HepG2 (cell line): Measurements from ENCODE around the gene ZBTB20. TPM values are rescaled to one million over a fixed set of nuclear protein-coding genes. Genes with fewer than 3 reads are reported as not detected.

Experiments used
- ATAC-seq: fragments of 200-7000 bp; cut with Tn5 transposase; 3 replicates; pipeline ENCODE4 v1.9.1; 2020; ENCODE audit warnings: mild to moderate bottlenecking, moderate library complexity
- BruUV-seq: library from RNA; stranded (reverse); fragments of 400-500 nt; replicated peaks from 2 replicates; lab custom pipeline; 2021; lab: Mats Ljungman, UMichigan
- CTCF ChIA-PET: fragments of 300-600 bp; formaldehyde crosslinking; extraction: SDS; loops from one replicate; lab custom pipeline; 2021; ENCODE audit warnings: low total read pairs, inconsistent platforms, low intra/inter-chr PET ratio; lab: Yijun Ruan, JAX
- POLR2A ChIA-PET: fragments of 350-600 bp; sonication (Branson Sonifier 250); formaldehyde crosslinking; loops from one replicate; lab custom pipeline; 2020; ENCODE audit warnings: antibody characterized with exemption, inconsistent platforms; lab: Yijun Ruan, JAX
- DNase-seq: peaks from one replicate; pipeline ENCODE4 v3.0.0-alpha.2; 2015; ENCODE audit warnings: low spot score
- FAIRE-seq: peaks from 3 replicates; lab custom pipeline; 2011; peaks lifted over from hg19 to GRCh38; lab: Jason Lieb, UNC
- H2AFZ ChIP-seq: one replicate; pipeline ENCODE4 v1.6.1; 2011; ENCODE audit warnings: low read length, inconsistent platforms
- H3K27ac ChIP-seq: fragments of 300-600 bp; 3 replicates; pipeline ENCODE4 v1.8.0; 2011; ENCODE audit warnings: mixed run types, mild to moderate bottlenecking, mixed read lengths, low read length, inconsistent platforms; ENCODE audit not compliant: insufficient read depth; ENCODE audit errors: extremely low read length
- H3K27me3 ChIP-seq, 2 experiments: fragments of 200-600 bp in 1 of 2; 2 replicates in 1 of 2; 3 replicates in 1 of 2; pipeline versions ENCODE4 v1.6.0 to v1.8.0; 2011; ENCODE audit warnings: low read length in 2 of 2, mild to moderate bottlenecking in 2 of 2, moderate library complexity in 2 of 2, inconsistent platforms in 1 of 2; ENCODE audit not compliant: insufficient read depth in 2 of 2, control insufficient read depth in 1 of 2
- H3K36me3 ChIP-seq, 2 experiments: fragments of 200-600 bp in 1 of 2; replicated peaks in 1 of 2; 2 replicates in 1 of 2; 3 replicates in 1 of 2; pipeline versions ENCODE4 v1.5.1 to v1.8.0; 2011; ENCODE audit warnings: low read length in 2 of 2, inconsistent platforms in 1 of 2; ENCODE audit not compliant: insufficient read depth in 2 of 2, control insufficient read depth in 1 of 2
- H3K4me1 ChIP-seq: 2 replicates; pipeline ENCODE4 v1.5.1; 2012; ENCODE audit warnings: low read length, inconsistent platforms; ENCODE audit not compliant: insufficient read depth
- H3K4me2 ChIP-seq: 2 replicates; pipeline ENCODE4 v1.6.0; 2011; ENCODE audit warnings: low read depth, low read length, inconsistent platforms
- H3K4me3 ChIP-seq, 3 experiments: fragments of 200-600 bp in 1 of 3; sonication (generic), shearing (Covaris generic) in 1 of 3; replicated peaks in 1 of 3; 2 replicates each; pipeline ENCODE4 v1.5.1; 2011 to 2016; ENCODE audit warnings: low read length in 3 of 3, inconsistent platforms in 2 of 3, low read depth in 2 of 3, mild to moderate bottlenecking in 2 of 3, control low read depth in 1 of 3, mixed read lengths in 1 of 3; ENCODE audit not compliant: insufficient read depth in 1 of 3
- H3K79me2 ChIP-seq: one replicate; pipeline ENCODE4 v1.6.1; 2011; ENCODE audit warnings: low read length, inconsistent platforms; ENCODE audit not compliant: insufficient read depth
- H3K9ac ChIP-seq: 2 replicates; pipeline ENCODE4 v1.6.0; 2011; ENCODE audit warnings: mild to moderate bottlenecking, low read depth, low read length, inconsistent platforms; ENCODE audit not compliant: insufficient read depth
- H3K9me3 ChIP-seq: 2 replicates; pipeline ENCODE4 v1.5.1; 2012; ENCODE audit warnings: mild to moderate bottlenecking, low read length
- H4K20me1 ChIP-seq: 2 replicates; pipeline ENCODE4 v1.6.0; 2011; ENCODE audit warnings: inconsistent platforms, mild to moderate bottlenecking, low read length, moderate library complexity; ENCODE audit not compliant: insufficient read depth
- PAWR ChIP-seq: sonication (generic); formaldehyde crosslinking; IDR thresholded peaks from 2 replicates; pipeline ENCODE4 v1.4.0; 2020; ENCODE audit warnings: missing genetic modification reagents, mild to moderate bottlenecking, borderline replicate concordance
- POLR2AphosphoS2 ChIP-seq: IDR thresholded peaks from 2 replicates; pipeline ENCODE4 v1.6.1; 2011; ENCODE audit warnings: low read depth, low read length, improper control_type of control experiment
- RFXAP ChIP-seq: sonication (generic); formaldehyde crosslinking; IDR thresholded peaks from 2 replicates; pipeline ENCODE4 v1.4.0; 2020; ENCODE audit warnings: missing genetic modification reagents, borderline replicate concordance
- SAFB2 ChIP-seq: sonication (generic); formaldehyde crosslinking; IDR thresholded peaks from 2 replicates; pipeline ENCODE4 v1.5.1; 2020; ENCODE audit warnings: missing genetic modification reagents, low read depth, mild to moderate bottlenecking, borderline replicate concordance
- ZBTB8A ChIP-seq: sonication (generic); formaldehyde crosslinking; IDR thresholded peaks from 2 replicates; pipeline ENCODE4 v1.4.0; 2020; ENCODE audit warnings: mild to moderate bottlenecking, low read depth, missing genetic modification reagents, borderline replicate concordance
- ZNF101 ChIP-seq: sonication (generic); formaldehyde crosslinking; IDR thresholded peaks from 2 replicates; pipeline ENCODE4 v1.4.0; 2020; ENCODE audit warnings: mild to moderate bottlenecking, low read depth, missing genetic modification reagents, borderline replicate concordance
- ZNF569 ChIP-seq: sonication (generic); formaldehyde crosslinking; IDR thresholded peaks from 2 replicates; pipeline ENCODE4 v1.5.0; 2020; ENCODE audit warnings: mild to moderate bottlenecking, missing genetic modification reagents, moderate library complexity, borderline replicate concordance
- WGBS: methylation state at CpG from one replicate; pipeline ENCODE4 v1.1.6; 2017; ENCODE audit warnings: low lambda C conversion rate; 5-methylcytosine and 5-hydroxymethylcytosine counted together
- in situ Hi-C: cut with HindIII; loops from 2 replicates; pipeline ENCODE4 v1.10.0; 2017; ENCODE audit warnings: low pct_unique_long_range_greater_than_20kb; ENCODE audit not compliant: extremely low pct_ligation_motif_present
- intact Hi-C: fragments of 100-400 bp; cut with micrococcal nuclease; formaldehyde crosslinking; loops from one replicate; pipeline ENCODE4 v1.10.0; 2022; ENCODE audit not compliant: unreplicated experiment
- polyA plus RNA-seq, 8 experiments: library from polyadenylated mRNA; depleted of rRNA in 3 of 8; stranded (reverse) in 7 of 8; unstranded in 1 of 8; fragments of >200 nt; fragmentation: Illumina TruSeq in 4 of 8; extraction: Trizol in 4 of 8; gene quantifications; 2 replicates each; pipeline versions ENCODE4 v1.2.1 to v1.2.3, GENCODE V29; 2011 to 2016; ENCODE audit warnings: low read depth in 4 of 8, missing spikeins in 1 of 8, mixed read lengths in 1 of 8; ENCODE audit not compliant: insufficient read depth in 1 of 8
- total RNA-seq, 5 experiments: library from RNA; depleted of rRNA; stranded (reverse); fragments of >200 nt; fragmentation: Illumina TruSeq; extraction: Trizol; gene quantifications; 2 replicates each; pipeline ENCODE4 v1.2.3, GENCODE V29; 2016; ENCODE audit warnings: low read depth in 1 of 5
- TF ChIP-seq, protein P1 (sequence below): sonication (generic); formaldehyde crosslinking; IDR thresholded peaks from 2 replicates; pipeline ENCODE4 v1.5.0; 2020; ENCODE audit warnings: mild to moderate bottlenecking, missing genetic modification reagents, borderline replicate concordance
- TF ChIP-seq, protein P2 (sequence below): IDR thresholded peaks from 2 replicates; pipeline ENCODE4 v1.6.1; 2016; ENCODE audit warnings: low read depth

Gene ZBTB20
- total and polyA plus RNA-seq, 2 of the 13 experiments (the other 11 are each of a cell fraction or from before 2014, with no cell fraction given) = 1.9 to 8.8 TPM

- TF ChIP-seq ZNF569 (CRISPR knock-in tag) (no peak), ZNF101 (CRISPR knock-in tag) (no peak)
- TF ChIP-seq, all 625 proteins: peak for 0
Measured at GRCh38 chr3:114985776-114986175, 161.3 kb downstream of the ZBTB20 start (continued).

DNA sequence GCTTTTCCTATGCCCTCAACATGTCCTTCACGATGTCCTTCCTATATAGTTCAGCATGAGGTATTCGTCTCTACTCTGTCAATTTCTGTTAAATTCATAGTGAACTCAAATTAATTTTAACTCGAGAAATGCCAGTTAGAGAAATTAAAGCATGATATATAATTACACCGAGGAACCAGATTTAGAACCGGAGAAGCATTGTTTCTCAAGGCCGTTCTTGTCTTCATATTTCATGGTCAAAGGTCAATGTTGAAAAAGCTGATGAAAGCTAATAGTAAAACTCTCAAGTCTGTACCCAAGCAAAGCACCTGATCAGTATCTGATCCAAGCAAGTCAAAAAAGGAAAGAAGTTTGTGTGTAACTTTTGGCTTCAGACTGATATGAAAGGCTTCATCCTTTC, 163.8 kb downstream of the ZBTB20 start:
- H3K9me3 ChIP-seq = no peaks in the 10 kb centered on the region

GRCh38 chr3:114974387-114974786, 172.7 kb downstream of the ZBTB20 start:
- no peak for FAIRE-seq
- Histone ChIP-seq H3K9ac (no peak overlapping the region), H3K79me2 (no peaks in the 10 kb centered on the region), H3K4me2 (no peak overlapping the region), H3K4me1 (no peaks in the 10 kb centered on the region), H2AFZ (no peak overlapping the region), H3K4me3 (no peak overlapping the region), H3K27ac (no peak overlapping the region), H4K20me1 (no peaks in the 10 kb centered on the region), H3K9me3 (no peaks in the 10 kb centered on the region), H3K36me3 (no peaks in the 10 kb centered on the region), H3K27me3 (no peaks in the 10 kb centered on the region)
- DNase-seq = no peak
- in situ Hi-C loops (no loop called here), intact Hi-C loops (no loop called here)
- BruUV-seq = no TSS peak
- ChIA-PET POLR2A (no interaction called here), CTCF (no interaction called here)
- 49% methylated on average over 3 of the region's 3 CpGs for WGBS
- no peak for ATAC-seq
- TF ChIP-seq, protein P1, sequence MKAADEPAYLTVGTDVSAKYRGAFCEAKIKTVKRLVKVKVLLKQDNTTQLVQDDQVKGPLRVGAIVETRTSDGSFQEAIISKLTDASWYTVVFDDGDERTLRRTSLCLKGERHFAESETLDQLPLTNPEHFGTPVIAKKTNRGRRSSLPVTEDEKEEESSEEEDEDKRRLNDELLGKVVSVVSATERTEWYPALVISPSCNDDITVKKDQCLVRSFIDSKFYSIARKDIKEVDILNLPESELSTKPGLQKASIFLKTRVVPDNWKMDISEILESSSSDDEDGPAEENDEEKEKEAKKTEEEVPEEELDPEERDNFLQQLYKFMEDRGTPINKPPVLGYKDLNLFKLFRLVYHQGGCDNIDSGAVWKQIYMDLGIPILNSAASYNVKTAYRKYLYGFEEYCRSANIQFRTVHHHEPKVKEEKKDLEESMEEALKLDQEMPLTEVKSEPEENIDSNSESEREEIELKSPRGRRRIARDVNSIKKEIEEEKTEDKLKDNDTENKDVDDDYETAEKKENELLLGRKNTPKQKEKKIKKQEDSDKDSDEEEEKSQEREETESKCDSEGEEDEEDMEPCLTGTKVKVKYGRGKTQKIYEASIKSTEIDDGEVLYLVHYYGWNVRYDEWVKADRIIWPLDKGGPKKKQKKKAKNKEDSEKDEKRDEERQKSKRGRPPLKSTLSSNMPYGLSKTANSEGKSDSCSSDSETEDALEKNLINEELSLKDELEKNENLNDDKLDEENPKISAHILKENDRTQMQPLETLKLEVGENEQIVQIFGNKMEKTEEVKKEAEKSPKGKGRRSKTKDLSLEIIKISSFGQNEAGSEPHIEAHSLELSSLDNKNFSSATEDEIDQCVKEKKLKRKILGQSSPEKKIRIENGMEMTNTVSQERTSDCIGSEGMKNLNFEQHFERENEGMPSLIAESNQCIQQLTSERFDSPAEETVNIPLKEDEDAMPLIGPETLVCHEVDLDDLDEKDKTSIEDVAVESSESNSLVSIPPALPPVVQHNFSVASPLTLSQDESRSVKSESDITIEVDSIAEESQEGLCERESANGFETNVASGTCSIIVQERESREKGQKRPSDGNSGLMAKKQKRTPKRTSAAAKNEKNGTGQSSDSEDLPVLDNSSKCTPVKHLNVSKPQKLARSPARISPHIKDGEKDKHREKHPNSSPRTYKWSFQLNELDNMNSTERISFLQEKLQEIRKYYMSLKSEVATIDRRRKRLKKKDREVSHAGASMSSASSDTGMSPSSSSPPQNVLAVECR (CRISPR knock-in tag) = no peak
- TF ChIP-seq ZBTB8A (CRISPR knock-in tag) (no peak), SAFB2 (CRISPR knock-in tag) (no peak), POLR2AphosphoS2 (no peak)
- TF ChIP-seq, protein P2, sequence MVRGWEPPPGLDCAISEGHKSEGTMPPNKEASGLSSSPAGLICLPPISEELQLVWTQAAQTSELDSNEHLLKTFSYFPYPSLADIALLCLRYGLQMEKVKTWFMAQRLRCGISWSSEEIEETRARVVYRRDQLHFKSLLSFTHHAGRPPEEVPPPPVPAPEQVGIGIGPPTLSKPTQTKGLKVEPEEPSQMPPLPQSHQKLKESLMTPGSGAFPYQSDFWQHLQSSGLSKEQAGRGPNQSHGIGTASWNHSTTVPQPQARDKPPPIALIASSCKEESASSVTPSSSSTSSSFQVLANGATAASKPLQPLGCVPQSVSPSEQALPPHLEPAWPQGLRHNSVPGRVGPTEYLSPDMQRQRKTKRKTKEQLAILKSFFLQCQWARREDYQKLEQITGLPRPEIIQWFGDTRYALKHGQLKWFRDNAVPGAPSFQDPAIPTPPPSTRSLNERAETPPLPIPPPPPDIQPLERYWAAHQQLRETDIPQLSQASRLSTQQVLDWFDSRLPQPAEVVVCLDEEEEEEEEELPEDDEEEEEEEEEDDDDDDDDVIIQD (CRISPR knock-in tag) = no peak

More for the DNA sequence above, 163.8 kb downstream of the ZBTB20 start:
- no peaks in the 10 kb centered on the region; a peak in 1 of 5 replicates for H3K27me3 ChIP-seq
- no peak for ATAC-seq
- POLR2A ChIA-PET = no interaction called here
- intact Hi-C loops (no loop called here), in situ Hi-C loops (no loop called here)
- CTCF ChIA-PET = no interaction called here
- no peaks in the 10 kb centered on the region for H3K4me1 ChIP-seq
- H3K79me2 ChIP-seq = no peaks in the 10 kb centered on the region
- H3K9ac ChIP-seq = no peak overlapping the region
- no peak overlapping the region for H2AFZ ChIP-seq
- no TSS peak for BruUV-seq
- TF ChIP-seq PAWR (CRISPR knock-in tag) (no peak), RFXAP (no peak)
- no peaks in the 10 kb centered on the region for H4K20me1 ChIP-seq
- H3K36me3 ChIP-seq = no peaks in the 10 kb centered on the region
- no peak for FAIRE-seq
- no peak overlapping the region for H3K4me3 ChIP-seq
- H3K4me2 ChIP-seq = no peak overlapping the region
- no peak for DNase-seq
- WGBS = 60% methylated on average over 6 of the region's 6 CpGs
- no peak overlapping the region for H3K27ac ChIP-seq
